ENCODE data around the gene KCNT2.

Gene KCNT2

DNA sequence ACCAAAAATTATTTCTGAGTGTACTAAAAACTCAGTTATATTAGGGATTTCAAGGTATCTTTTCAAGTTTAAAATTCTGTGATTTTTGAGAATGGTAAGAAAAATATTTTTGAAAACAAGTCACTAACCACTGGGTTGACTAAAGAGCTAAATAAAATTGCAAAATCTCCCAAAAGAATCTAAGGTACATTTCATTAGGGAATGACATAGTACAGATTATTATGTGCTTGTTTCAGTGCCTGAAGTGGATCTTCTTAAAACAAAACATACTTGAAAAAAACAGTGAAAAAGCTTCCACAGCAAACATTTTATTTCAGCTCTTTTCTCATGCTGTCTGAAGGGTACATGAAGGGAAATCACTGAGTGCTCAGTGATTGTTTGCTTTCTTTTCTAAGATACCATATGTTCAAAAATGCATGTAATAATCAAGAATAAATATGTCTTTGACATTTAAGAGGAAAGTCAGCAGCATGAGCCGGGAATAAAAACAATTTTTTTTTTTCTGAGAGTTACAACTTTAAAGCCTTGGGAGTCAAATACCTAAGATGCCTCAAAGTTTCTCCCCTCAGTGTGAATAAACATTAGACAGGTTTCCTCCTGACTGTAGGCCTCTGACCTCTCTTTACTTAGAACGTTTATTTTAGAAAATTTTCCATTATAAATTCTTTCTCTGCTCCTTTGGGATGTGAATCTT, 200.7 kb downstream of the KCNT2 start:
- DNase-seq (ENCODE audit: low spot score in 2 of 2), result no peak
- Histone ChIP-seq H3K36me3 (replicated peaks) (no peaks in the 10 kb centered on the region), H3K27me3 (ENCODE audit: low read depth) (no peaks in the 10 kb centered on the region), H3K9me3 (no peaks in the 10 kb centered on the region), H3K4me1 (no peaks in the 10 kb centered on the region), H3K4me3 (no peak overlapping the region)
- in situ Hi-C loops (cut with MboI; ENCODE audit: low sequenced_read_pairs), result no loop called here

DNA sequence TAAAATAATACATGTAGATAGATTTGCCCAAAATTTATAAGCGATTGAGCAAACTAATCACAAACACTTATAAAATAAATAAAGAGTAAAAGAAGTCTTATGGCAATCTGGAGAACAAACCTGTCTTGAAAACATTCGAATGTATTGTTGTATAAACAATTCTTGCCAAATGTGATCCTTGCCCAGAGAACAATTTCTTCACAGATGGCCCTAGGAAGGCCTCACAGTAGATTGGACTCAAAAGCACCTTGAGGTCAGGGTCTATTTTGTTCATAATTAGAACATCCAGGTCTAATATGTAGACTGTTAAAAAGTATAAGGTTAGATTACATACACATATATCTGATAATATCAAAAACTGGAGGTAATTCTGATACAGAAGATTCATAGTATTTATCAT, 202.4 kb downstream of the KCNT2 start:
- Histone ChIP-seq H3K36me3 (replicated peaks) (no peaks in the 10 kb centered on the region), H3K27me3 (ENCODE audit: low read depth) (no peaks in the 10 kb centered on the region), H3K9me3 (no peaks in the 10 kb centered on the region), H3K4me3 (no peak overlapping the region), H3K4me1 (no peaks in the 10 kb centered on the region; the same call in 1 of the 2 replicates)
- in situ Hi-C loops (cut with MboI; ENCODE audit: low sequenced_read_pairs), result no loop called here
- no peak for DNase-seq (ENCODE audit: low spot score in 2 of 2)

DNA sequence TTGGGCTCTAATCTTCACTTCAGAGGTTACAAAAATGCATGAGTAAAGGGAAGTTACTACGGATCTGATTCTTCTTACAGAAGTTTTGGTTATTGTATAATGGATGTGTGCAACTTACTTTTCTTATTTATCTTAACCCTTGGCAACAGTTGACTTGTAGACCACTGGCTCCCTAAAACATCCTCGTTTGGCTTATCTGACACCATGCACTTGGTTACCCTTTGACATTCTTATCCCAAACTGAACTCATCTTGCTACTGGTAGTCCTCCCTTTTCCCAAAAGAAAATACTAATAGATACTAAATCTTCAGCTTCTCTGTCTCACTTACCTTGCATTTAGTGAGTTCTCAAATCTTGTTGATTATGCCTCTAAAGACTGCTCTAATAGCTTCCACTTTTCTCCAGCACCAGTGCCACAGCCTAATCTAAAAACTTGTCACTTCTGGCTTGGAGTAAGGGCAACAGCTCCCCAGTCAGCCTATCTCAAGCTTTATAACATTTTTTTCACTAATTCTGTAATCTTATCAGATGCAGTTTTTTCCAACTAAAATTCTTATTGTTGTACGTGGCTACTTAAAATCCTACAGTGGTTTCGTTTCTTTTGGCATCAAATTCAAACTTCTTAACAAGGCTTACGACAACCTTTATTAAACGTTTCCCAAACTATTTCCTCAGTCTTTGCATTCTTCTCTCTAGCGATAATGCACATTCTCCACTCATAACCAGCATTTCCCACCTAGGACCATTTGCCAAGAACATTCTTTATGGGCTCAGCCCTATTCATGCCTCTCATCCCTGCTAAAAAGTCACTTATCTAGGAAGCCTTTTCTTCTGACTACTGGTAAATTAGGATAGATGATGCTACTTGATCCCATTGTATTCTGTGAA, 204.2 kb downstream of the KCNT2 start:
- H3K4me3 ChIP-seq, result no peak overlapping the region
- no peaks in the 10 kb centered on the region for H3K36me3 ChIP-seq (replicated peaks)
- in situ Hi-C loops (cut with MboI; ENCODE audit: low sequenced_read_pairs), result no loop called here
- H3K27me3 ChIP-seq (ENCODE audit: low read depth), result no peaks in the 10 kb centered on the region
- no peaks in the 10 kb centered on the region; the same call in 1 of the 2 replicates for H3K4me1 ChIP-seq
- DNase-seq (ENCODE audit: low spot score in 2 of 2), result no peak
- H3K9me3 ChIP-seq, result no peaks in the 10 kb centered on the region

DNA sequence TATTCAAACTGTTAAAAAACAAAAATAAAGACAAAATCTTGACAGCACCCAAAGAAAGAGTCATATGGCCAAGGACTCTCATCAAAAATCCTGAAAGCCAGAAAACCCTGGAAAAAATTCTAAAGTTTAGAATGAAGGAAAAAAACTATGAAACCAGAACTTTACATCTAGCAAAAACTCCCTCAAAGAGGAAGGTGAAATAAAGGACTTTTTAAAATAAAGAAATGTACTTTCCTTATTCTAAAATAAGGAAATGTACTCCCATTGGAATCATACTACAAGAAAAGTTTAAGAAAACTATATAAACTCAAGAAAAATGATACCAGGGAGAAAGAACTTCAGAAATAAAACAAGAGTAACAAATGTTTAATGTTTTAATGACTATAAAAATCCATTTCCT, 206.3 kb downstream of the KCNT2 start:
- no peak for DNase-seq (ENCODE audit: low spot score in 2 of 2)
- H3K4me3 ChIP-seq, result no peak overlapping the region
- no peaks in the 10 kb centered on the region for H3K36me3 ChIP-seq (replicated peaks)
- H3K4me1 ChIP-seq, result no peaks in the 10 kb centered on the region; the same call in 1 of the 2 replicates
- in situ Hi-C loops (cut with MboI; ENCODE audit: low sequenced_read_pairs), result no loop called here
- H3K27me3 ChIP-seq (ENCODE audit: low read depth), result no peaks in the 10 kb centered on the region
- H3K9me3 ChIP-seq, result no peaks in the 10 kb centered on the region

DNA sequence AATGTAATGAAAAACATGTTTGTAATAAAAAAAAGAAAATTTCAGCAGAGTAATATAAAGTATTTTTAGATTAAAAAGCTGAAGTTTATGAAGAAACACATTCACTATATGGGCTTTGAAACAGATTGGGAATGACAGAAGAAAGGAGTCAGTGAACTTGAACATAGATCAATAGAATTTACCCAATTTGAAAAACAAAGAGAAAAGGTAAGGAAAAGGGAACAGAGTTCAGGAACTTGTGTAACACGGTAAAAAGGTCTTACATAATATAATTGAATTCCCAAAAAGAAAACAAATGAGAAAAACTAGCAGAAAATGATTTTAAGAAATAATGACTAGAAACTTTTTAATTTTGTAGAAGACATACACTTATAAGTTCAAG, 206.8 kb downstream of the KCNT2 start:
- in situ Hi-C loops (cut with MboI; ENCODE audit: low sequenced_read_pairs), result no loop called here
- H3K9me3 ChIP-seq, result no peaks in the 10 kb centered on the region
- H3K4me1 ChIP-seq, result no peaks in the 10 kb centered on the region; the same call in 1 of the 2 replicates
- no peaks in the 10 kb centered on the region for H3K27me3 ChIP-seq (ENCODE audit: low read depth)
- H3K36me3 ChIP-seq (replicated peaks), result no peaks in the 10 kb centered on the region
- H3K4me3 ChIP-seq, result no peak overlapping the region
- no peak for DNase-seq (ENCODE audit: low spot score in 2 of 2)

DNA sequence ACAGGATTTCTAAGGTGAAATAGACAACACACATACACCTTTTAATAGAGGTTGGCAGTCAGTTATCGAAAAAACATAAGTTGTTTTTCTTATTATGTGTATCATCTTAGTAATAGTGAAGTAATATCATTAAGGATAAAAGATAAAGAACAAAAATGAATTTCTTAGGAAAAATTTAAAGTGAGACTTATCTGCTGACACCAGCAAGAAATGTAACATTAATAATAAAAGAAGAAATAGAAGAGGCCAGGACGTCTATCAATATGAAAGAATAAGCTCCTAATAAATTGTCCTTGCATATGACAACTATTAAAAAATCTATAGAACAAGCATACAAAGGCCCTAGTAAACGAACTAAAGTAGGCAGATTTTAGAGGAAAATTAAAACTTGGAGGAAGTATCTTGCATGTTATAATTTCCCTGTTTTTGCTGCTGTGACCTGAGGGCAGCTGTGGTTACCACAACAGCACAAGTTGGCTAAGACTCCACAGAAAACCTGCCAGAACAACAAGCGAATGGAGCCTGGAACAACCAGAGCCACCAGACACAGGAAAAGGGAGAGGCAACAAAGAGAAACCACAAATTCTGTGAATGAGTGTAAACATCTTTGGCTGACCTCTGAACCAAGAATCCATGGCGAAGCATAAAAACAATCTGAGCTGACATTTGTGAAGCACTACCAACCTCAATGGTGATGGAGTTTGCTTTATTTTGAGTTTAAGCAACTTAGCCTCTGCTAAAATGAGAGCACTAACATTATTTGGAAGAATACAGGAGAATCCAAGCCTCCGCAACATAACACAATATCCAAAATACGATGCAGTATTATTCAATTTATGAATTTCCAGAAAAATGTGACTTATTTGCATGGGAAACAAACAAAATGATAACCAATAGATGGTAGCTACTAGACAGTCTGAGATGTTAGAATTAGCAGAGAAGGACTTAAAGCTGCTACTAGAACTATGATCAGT, 207.5 kb downstream of the KCNT2 start:
- Histone ChIP-seq H3K36me3 (replicated peaks) (no peaks in the 10 kb centered on the region), H3K27me3 (ENCODE audit: low read depth) (no peaks in the 10 kb centered on the region), H3K9me3 (no peaks in the 10 kb centered on the region), H3K4me3 (no peak overlapping the region), H3K4me1 (no peaks in the 10 kb centered on the region; the same call in 1 of the 2 replicates)
- in situ Hi-C loops (cut with MboI; ENCODE audit: low sequenced_read_pairs), result no loop called here
- no peak for DNase-seq (ENCODE audit: low spot score in 2 of 2)

DNA sequence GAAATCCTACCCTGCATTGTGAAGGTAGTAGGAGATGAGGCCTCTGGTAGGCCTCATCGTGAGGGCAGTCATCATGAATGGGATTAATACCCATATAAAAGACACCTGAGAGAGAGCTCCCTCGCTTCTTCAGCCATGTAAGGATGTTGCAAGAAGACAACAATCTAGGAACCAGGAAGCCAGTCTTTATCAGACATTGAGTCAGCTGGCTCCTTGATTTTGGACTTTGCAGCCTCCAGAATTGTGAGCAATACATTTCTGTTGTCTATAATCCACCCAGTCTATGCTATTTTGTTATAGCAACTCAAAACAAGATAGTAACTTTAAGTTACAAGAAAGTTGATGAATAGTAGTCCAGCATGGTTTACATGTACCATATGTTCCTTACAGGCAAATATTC, 208.5 kb downstream of the KCNT2 start:
- in situ Hi-C loops (cut with MboI; ENCODE audit: low sequenced_read_pairs), result no loop called here
- Histone ChIP-seq H3K4me1 (no peaks in the 10 kb centered on the region; the same call in 1 of the 2 replicates), H3K4me3 (no peak overlapping the region), H3K36me3 (replicated peaks) (no peaks in the 10 kb centered on the region), H3K27me3 (ENCODE audit: low read depth) (no peaks in the 10 kb centered on the region), H3K9me3 (no peaks in the 10 kb centered on the region)
- DNase-seq (ENCODE audit: low spot score in 2 of 2), result no peak

DNA sequence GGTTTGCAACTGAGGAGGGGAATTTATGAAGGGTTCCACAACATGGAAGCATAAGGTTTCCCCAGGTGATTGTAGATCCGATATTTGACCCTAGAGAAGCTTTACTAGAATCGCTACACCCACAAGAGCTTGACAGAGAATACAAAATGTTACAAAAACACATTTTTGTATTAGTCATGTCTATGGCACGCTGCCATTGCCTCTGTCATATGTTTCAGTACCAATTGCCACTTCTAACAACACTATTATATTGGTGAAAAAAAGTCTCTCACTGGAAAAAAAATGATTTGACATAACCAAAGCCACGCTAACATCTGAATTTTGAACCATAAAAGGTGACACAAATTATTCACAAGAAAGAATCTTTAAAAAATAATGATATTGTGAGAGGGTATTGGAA, 214.5 kb downstream of the KCNT2 start:
- no peaks in the 10 kb centered on the region for H3K4me1 ChIP-seq
- in situ Hi-C loops (cut with MboI; ENCODE audit: low sequenced_read_pairs), result no loop called here
- no peaks in the 10 kb centered on the region for H3K36me3 ChIP-seq (replicated peaks)
- no peaks in the 10 kb centered on the region for H3K9me3 ChIP-seq
- no peaks in the 10 kb centered on the region for H3K27me3 ChIP-seq (ENCODE audit: low read depth)
- DNase-seq (ENCODE audit: low spot score in 2 of 2), result no peak
- no peak overlapping the region for H3K4me3 ChIP-seq

DNA sequence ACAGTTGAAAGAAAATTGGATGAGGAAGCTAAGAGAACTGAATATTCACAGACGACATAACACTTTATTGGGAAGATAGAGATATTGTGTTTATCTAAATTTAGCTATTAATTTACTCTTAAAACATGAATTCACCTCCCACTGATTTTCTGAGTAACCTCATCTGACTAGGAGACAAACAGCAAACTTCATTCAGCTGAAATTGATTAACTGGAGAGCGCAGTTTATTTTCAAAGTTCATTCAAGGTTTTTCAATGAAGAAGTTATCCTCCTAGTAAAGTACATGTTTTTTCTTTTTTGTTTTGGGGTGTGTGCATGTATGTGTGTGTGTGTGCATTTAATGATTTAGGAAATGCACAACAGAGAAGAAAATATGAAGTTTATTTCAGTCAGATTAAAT, 215.0 kb downstream of the KCNT2 start:
- Histone ChIP-seq H3K4me3 (no peak overlapping the region), H3K36me3 (replicated peaks) (no peaks in the 10 kb centered on the region), H3K9me3 (no peaks in the 10 kb centered on the region), H3K27me3 (ENCODE audit: low read depth) (no peaks in the 10 kb centered on the region), H3K4me1 (no peaks in the 10 kb centered on the region)
- DNase-seq (ENCODE audit: low spot score in 2 of 2), result no peak
- in situ Hi-C loops (cut with MboI; ENCODE audit: low sequenced_read_pairs), result no loop called here

DNA sequence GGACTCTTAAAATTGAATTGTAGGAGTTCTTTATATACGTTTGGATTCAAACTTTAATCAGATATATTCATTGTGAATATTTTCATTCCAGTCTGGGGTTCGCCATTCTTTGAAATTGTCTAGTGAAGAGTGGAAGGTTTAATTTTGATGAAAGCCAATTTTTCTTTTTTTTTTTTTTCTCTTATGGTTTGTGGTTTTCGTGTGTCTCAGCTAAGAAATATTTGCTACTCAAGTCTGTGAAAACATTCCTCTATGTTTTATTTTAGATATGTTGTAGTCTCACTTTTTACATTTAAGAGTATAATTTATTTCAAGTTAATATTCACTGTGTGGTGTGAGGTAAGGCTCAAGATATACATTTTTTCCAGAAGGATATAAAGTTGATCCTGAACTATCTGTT, 220.5 kb downstream of the KCNT2 start:
- Histone ChIP-seq H3K27me3 (ENCODE audit: low read depth) (no peaks in the 10 kb centered on the region), H3K36me3 (replicated peaks) (no peaks in the 10 kb centered on the region), H3K9me3 (no peaks in the 10 kb centered on the region), H3K4me3 (no peak overlapping the region), H3K4me1 (no peaks in the 10 kb centered on the region)
- in situ Hi-C loops (cut with MboI; ENCODE audit: low sequenced_read_pairs), result no loop called here
- DNase-seq (ENCODE audit: low spot score in 2 of 2), result no peak

DNA sequence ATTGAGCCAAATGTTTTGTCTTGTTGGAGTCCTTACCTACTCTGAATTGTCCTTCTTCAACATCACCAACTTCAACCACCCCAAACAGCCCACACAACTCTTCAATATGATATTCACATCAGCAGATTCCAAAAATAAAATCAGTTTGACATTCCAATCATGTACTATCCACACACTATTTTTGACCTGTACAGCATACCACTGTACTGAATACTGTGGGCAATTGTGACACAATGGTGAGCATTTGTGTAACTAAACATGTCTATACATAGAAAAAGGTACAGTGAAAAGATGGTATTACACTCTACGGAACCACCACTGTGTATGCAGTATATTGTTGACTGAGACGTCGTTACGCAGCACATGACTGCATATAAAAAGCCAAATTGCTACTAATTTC, 223.1 kb downstream of the KCNT2 start:
- Histone ChIP-seq H3K9me3 (no peaks in the 10 kb centered on the region), H3K36me3 (replicated peaks) (no peaks in the 10 kb centered on the region), H3K4me3 (no peak overlapping the region), H3K27me3 (ENCODE audit: low read depth) (no peaks in the 10 kb centered on the region), H3K4me1 (peaks cover 3% of the 10 kb centered on the region)
- in situ Hi-C loops (cut with MboI; ENCODE audit: low sequenced_read_pairs), result no loop called here
- no peak for DNase-seq (ENCODE audit: low spot score in 2 of 2)

DNA sequence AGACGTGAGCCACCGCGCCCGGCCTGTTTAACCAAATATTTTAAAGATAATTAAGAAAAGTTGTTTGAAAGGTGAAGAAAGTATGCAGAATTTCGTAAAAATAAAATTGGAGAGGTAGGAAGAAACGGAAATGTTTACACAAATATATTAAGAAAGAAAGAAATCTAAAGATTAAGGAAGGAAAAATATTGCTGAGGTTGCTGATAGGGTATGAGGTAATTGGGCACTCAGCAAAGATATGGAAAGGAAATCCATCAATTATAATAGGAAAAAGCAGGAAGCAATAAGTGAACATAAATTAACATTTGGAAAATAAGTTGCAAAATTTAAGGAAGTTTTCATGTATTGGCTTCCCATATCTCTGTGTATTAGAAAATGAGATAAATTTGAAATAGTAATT, 225.9 kb downstream of the KCNT2 start:
- H3K4me3 ChIP-seq, result no peak overlapping the region
- peaks cover 5% of the 10 kb centered on the region for H3K4me1 ChIP-seq
- H3K27me3 ChIP-seq (ENCODE audit: low read depth), result no peaks in the 10 kb centered on the region
- no peak for DNase-seq (ENCODE audit: low spot score in 2 of 2)
- no peaks in the 10 kb centered on the region for H3K36me3 ChIP-seq (replicated peaks)
- in situ Hi-C loops (cut with MboI; ENCODE audit: low sequenced_read_pairs), result no loop called here
- no peaks in the 10 kb centered on the region for H3K9me3 ChIP-seq

DNA sequence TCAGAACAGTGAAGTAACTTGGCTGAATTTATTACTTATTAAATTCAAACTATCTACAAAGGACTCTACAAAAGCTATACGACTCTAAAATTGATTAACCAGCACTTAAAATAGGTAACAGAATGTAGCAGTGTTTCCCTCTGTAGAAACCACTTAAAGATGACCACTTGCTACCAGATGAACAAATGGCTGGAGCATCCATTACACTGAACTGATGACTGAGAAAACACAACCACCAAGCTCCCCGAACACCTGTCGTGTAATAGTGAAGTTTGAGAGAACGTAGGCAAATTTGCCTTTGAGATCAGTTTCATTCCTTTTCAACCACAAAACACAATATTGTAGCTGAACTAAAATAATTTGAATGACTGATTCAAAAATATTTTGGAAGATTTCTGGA, 226.7 kb downstream of the KCNT2 start:
- Histone ChIP-seq H3K4me3 (no peak overlapping the region), H3K36me3 (replicated peaks) (no peaks in the 10 kb centered on the region), H3K27me3 (ENCODE audit: low read depth) (no peaks in the 10 kb centered on the region), H3K9me3 (no peaks in the 10 kb centered on the region), H3K4me1 (peaks cover 5% of the 10 kb centered on the region)
- DNase-seq (ENCODE audit: low spot score in 2 of 2), result no peak
- in situ Hi-C loops (cut with MboI; ENCODE audit: low sequenced_read_pairs), result no loop called here
